K562 (cell line): Measurements from ENCODE around the gene ZBTB32.

Source experiments
- CTCF ChIP-seq, 3 experiments: IDR thresholded peaks in 2 of 3; conservative IDR thresholded peaks in 1 of 3; 2 replicates each; pipeline ENCODE4 v1.5.1; 2011 to 2012; ENCODE audit warnings: low read length in 3 of 3, mild to moderate bottlenecking in 3 of 3, control low read depth in 2 of 3, improper control_type of control experiment in 1 of 3, inconsistent platforms in 1 of 3, low read depth in 1 of 3, mixed read lengths in 1 of 3, moderate library complexity in 1 of 3; ENCODE audit not compliant: insufficient read depth in 2 of 3
- ZNF175 ChIP-seq: fragments of 200-800 bp; sonication (Bioruptor generic); IDR thresholded peaks from 2 replicates; pipeline ENCODE4 v1.6.1; 2016; ENCODE audit warnings: low read depth, mild to moderate bottlenecking, missing genetic modification characterization, missing compliant biosample characterization

- TF ChIP-seq ZNF175 (CRISPR knock-in tag) (no peak), CTCF (IDR thresholded peaks at IDR 0.05 in 2 of 3, conservative IDR thresholded peaks at IDR 0.05 in 1 of 3; ENCODE audit: insufficient read depth in 2 of 3, low read depth in 1 of 3, low read length in 3 of 3) (no peak)
Measured at GRCh38 chr19:35739275-35740107, 35.1 kb downstream of the ZBTB32 start.
